Forelimb muscle (tissue), 1 donor: ENCODE data around the gene HSD11B1L. TPM values are rescaled to one million over a fixed set of nuclear protein-coding genes. Genes with fewer than 3 reads are reported as not detected.
"Not testable (repeated sequence)": the region's sequence is repeated elsewhere in the genome, so short reads cannot be mapped to it uniquely, and the experiment has no call there.

Source experiments
- DNase-seq: peaks from one replicate; pipeline ENCODE4 v3.0.0-alpha.2; 2013; ENCODE audit warnings: low read depth
- polyA plus RNA-seq: library from polyadenylated mRNA; unstranded; fragments of 120-200 nt; gene quantifications from one replicate; pipeline ENCODE4 v1.2.1, GENCODE V29; 2013; ENCODE audit not compliant: insufficient read length

Gene HSD11B1L
- polyA plus RNA-seq, 1 donor, result 4.9 TPM

GRCh38 chr19:5698635-5699422 lies 18.0 kb downstream of the HSD11B1L start:
- no peak for DNase-seq

- DNase-seq, result no peak
These were observed 19.7 kb downstream of the HSD11B1L start for GRCh38 chr19:5700455-5701092.

- DNase-seq, result not testable (repeated sequence)
These were observed 21.2 kb downstream of the HSD11B1L start for GRCh38 chr19:5702053-5702410.

- no peak for DNase-seq
These were observed 23.3 kb downstream of the HSD11B1L start for GRCh38 chr19:5703819-5704818.

- no peak for DNase-seq
These were observed 24.7 kb downstream of the HSD11B1L start for GRCh38 chr19:5705552-5705951.

- no peak for DNase-seq
These were observed 26.2 kb downstream of the HSD11B1L start for GRCh38 chr19:5706876-5707573.

- no peak for DNase-seq
These were observed 27.0 kb downstream of the HSD11B1L start for GRCh38 chr19:5707576-5708575.

- no peak for DNase-seq
These were observed 30.2 kb downstream of the HSD11B1L start for GRCh38 chr19:5711025-5711424.

- DNase-seq, result no peak
These were observed 30.9 kb downstream of the HSD11B1L start for GRCh38 chr19:5711713-5712161.

- DNase-seq, result no peak
These were observed 32.4 kb downstream of the HSD11B1L start for GRCh38 chr19:5713228-5713627.

GRCh38 chr19:5714816-5715215 lies 34.0 kb downstream of the HSD11B1L start:
- no peak for DNase-seq

GRCh38 chr19:5717215-5717935 lies 36.5 kb downstream of the HSD11B1L start:
- no peak for DNase-seq

- no peak for DNase-seq
These were observed 37.3 kb downstream of the HSD11B1L start for GRCh38 chr19:5718037-5718578.

- no peak for DNase-seq
These were observed 37.9 kb downstream of the HSD11B1L start for GRCh38 chr19:5718579-5719273.

GRCh38 chr19:5719274-5719960 lies 38.6 kb downstream of the HSD11B1L start:
- no peak for DNase-seq

- DNase-seq, result peak; percentile 98
These were observed 39.3 kb downstream of the HSD11B1L start, which contains the start of the genes CATSPERD and LONP1 for GRCh38 chr19:5719961-5720790. Gene CATSPERD, plus strand, starts transcription at chr19:5720637. Its CDS starts 101 bp downstream, at chr19:5720738. Gene LONP1, minus strand, starts transcription at chr19:5720146. Its CDS starts 14 bp downstream, at chr19:5720132.
